MM.1S (cell line): ENCODE data around the gene ITPR1.

Experiments
- DNase-seq: peaks from one replicate; pipeline ENCODE4 v3.0.0-alpha.2; 2015
- H2AFZ ChIP-seq: fragments of 300-600 bp; sonication (generic); 2 replicates; pipeline ENCODE4 v1.6.0; 2016; ENCODE audit warnings: antibody characterized with exemption, low read length
- H3F3A ChIP-seq: fragments of 300-600 bp; sonication (generic); 2 replicates; pipeline ENCODE4 v1.6.1; 2016; ENCODE audit warnings: mild to moderate bottlenecking, antibody characterized with exemption, low read length, moderate library complexity, mixed read lengths; ENCODE audit not compliant: insufficient read depth
- H3K27ac ChIP-seq: fragments of 300-600 bp; sonication (generic); 2 replicates; pipeline ENCODE4 v1.5.1; 2016; ENCODE audit warnings: mild to moderate bottlenecking, low read length
- H3K27me3 ChIP-seq: fragments of 300-600 bp; sonication (generic); replicated peaks from 2 replicates; pipeline ENCODE4 v1.6.0; 2016; ENCODE audit warnings: low read length; ENCODE audit not compliant: insufficient read depth
- H3K36me3 ChIP-seq: fragments of 300-600 bp; sonication (generic); replicated peaks from 2 replicates; pipeline ENCODE4 v1.6.1; 2016; ENCODE audit warnings: mild to moderate bottlenecking, low read length, mixed read lengths; ENCODE audit not compliant: insufficient read depth
- H3K4me1 ChIP-seq: fragments of 300-600 bp; sonication (generic); 2 replicates; pipeline ENCODE4 v1.6.1; 2016; ENCODE audit warnings: low read length, mixed read lengths
- H3K4me2 ChIP-seq: fragments of 300-600 bp; sonication (generic); 2 replicates; pipeline ENCODE4 v1.6.0; 2016; ENCODE audit warnings: low read depth, low read length
- H3K4me3 ChIP-seq: fragments of 300-600 bp; sonication (generic); 2 replicates; pipeline ENCODE4 v1.5.1; 2016; ENCODE audit warnings: low read length, mixed read lengths
- H3K79me2 ChIP-seq: fragments of 300-600 bp; sonication (generic); 2 replicates; pipeline ENCODE4 v1.6.1; 2016; ENCODE audit warnings: mixed run types, low read length, mixed read lengths
- H3K9ac ChIP-seq: fragments of 300-600 bp; sonication (generic); 2 replicates; pipeline ENCODE4 v1.6.1; 2016; ENCODE audit warnings: low read length, mixed read lengths
- H3K9me2 ChIP-seq: fragments of 300-600 bp; sonication (generic); replicated peaks from 2 replicates; pipeline ENCODE4 v1.6.1; 2016; ENCODE audit warnings: mild to moderate bottlenecking, low read length, mixed read lengths; ENCODE audit not compliant: insufficient read depth
- H3K9me3 ChIP-seq: fragments of 300-600 bp; sonication (generic); replicated peaks from 2 replicates; pipeline ENCODE4 v1.6.1; 2016; ENCODE audit warnings: mild to moderate bottlenecking, low read length, mixed read lengths; ENCODE audit not compliant: insufficient read depth
- H4K20me1 ChIP-seq: fragments of 300-600 bp; sonication (generic); 2 replicates; pipeline ENCODE4 v1.6.1; 2016; ENCODE audit warnings: mild to moderate bottlenecking, low read length, moderate library complexity, mixed read lengths; ENCODE audit not compliant: insufficient read depth
- EZH2 ChIP-seq: fragments of 300-600 bp; sonication (generic); optimal IDR thresholded peaks from 2 replicates; pipeline ENCODE3; 2017; ENCODE audit warnings: low read depth, mild to moderate bottlenecking, antibody characterized with exemption, low read length, mixed read lengths
- EZH2phosphoT487 ChIP-seq: fragments of 300-600 bp; sonication (generic); IDR thresholded peaks from 2 replicates; pipeline ENCODE4 v1.6.1; 2018; ENCODE audit warnings: antibody characterized with exemption, low read length
- TF ChIP-seq, protein P1 (sequence below): fragments of 300-600 bp; sonication (generic); IDR thresholded peaks from 2 replicates; pipeline ENCODE4 v1.5.1; 2016; ENCODE audit warnings: antibody characterized with exemption, low read length, mixed read lengths

ITPR1 gene

DNA sequence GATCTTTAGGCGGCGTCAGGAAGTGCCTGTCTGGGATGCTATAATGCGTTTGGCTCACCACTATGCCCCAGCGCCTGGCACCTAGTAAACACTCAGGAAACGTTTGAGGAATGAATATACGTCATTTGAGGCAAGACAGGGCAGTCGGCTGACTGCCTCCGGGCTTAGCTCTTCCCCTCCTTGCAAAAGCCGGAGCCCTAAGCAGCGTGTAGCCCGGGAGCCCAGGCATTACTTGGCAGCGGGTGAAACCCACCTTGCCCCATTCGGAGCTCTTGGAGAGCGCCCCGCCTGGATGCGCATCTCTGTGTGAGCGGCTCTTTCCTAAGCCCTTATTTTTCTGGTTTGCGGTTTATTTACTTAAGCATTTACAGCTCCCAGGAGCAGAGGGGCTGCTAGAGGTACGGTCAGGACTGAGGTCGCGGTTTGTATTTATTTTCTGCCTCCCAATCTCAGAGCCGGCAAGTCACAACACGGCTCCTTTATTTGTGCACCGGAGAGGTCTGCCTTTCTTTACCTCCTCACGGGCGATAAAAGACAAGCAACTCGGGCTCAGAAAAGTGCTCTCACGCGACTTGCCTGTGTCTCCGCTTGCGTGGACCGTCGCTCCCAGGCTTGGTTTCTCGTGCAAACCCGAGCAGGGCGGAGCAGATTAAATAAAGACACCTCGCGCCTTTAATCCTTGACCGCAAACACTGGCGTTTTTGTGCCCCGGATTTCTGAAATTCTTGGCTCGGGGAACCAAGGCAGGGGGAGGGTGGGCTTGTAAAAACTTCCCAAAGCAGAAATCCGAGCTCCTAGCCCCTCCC, 737 bp upstream of the ITPR1 start:
- H3K4me3 ChIP-seq: peak overlapping the region; percentile 77
- no peaks in the 10 kb centered on the region for H3K36me3 ChIP-seq
- no peaks in the 10 kb centered on the region for H3K4me1 ChIP-seq
- H3K9ac ChIP-seq: peak overlapping the region; percentile 55
- peak overlapping the region; percentile 83 for H3K4me2 ChIP-seq
- TF ChIP-seq EZH2 (no peak), EZH2phosphoT487 (no peak)
- TF ChIP-seq, protein P1, sequence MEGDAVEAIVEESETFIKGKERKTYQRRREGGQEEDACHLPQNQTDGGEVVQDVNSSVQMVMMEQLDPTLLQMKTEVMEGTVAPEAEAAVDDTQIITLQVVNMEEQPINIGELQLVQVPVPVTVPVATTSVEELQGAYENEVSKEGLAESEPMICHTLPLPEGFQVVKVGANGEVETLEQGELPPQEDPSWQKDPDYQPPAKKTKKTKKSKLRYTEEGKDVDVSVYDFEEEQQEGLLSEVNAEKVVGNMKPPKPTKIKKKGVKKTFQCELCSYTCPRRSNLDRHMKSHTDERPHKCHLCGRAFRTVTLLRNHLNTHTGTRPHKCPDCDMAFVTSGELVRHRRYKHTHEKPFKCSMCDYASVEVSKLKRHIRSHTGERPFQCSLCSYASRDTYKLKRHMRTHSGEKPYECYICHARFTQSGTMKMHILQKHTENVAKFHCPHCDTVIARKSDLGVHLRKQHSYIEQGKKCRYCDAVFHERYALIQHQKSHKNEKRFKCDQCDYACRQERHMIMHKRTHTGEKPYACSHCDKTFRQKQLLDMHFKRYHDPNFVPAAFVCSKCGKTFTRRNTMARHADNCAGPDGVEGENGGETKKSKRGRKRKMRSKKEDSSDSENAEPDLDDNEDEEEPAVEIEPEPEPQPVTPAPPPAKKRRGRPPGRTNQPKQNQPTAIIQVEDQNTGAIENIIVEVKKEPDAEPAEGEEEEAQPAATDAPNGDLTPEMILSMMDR: no peak
- peaks cover 13% of the 10 kb centered on the region for H3F3A ChIP-seq
- no peak overlapping the region for H3K27ac ChIP-seq
- no peaks in the 10 kb centered on the region for H4K20me1 ChIP-seq
- no peaks in the 10 kb centered on the region for H3K9me2 ChIP-seq
- H2AFZ ChIP-seq: peak overlapping the region; percentile 94
- H3K27me3 ChIP-seq: no peaks in the 10 kb centered on the region
- no peaks in the 10 kb centered on the region for H3K9me3 ChIP-seq
- no peaks in the 10 kb centered on the region for H3K79me2 ChIP-seq
- peak; percentile 50 for DNase-seq

DNA sequence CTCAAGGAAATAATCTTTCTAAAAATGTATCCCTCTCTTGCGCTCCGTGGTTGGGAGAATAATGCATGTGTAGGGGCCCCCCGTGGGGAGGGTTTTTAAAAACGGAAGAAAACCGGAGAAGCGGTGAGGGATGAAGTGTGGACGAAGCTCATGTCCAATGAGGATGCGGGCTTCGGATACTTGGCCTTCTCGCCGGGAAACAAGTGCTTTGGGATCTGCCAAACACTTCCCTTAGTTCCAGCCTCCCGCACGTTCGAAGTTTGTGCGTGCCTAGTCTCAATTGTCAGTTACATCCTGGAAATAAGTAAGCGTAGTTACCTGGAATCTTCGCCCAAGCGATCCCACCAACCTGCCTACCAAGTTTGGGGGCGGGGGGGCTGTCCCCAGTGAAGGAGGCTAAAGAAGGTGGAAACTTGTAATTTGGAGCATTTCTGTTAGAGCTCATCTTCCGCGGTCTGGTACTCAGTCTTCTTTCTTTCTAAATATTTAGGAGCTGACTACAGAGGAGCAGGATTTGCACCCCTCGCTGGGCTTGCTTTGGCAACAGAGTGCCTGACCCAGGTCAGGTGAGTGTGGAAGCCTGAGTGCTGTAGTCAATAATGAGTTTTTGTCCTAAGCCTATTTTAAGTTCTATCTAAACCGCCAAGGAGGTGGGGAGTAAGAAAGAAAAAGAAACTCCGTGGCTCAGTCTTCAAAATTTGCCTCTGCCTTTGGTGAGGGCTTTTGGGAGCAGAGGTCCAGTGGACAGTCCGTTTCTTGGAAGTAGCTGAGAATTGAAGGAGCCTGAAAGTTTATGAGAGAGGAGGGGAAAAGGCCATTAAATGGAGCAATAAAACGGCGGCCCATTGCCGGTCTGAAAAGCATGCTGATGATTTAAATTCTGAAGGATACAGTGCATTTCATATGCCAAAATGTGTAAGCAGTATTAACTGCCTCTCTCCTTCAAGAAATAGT, 1.1 kb downstream of the ITPR1 start:
- H3K36me3 ChIP-seq: no peaks in the 10 kb centered on the region
- H2AFZ ChIP-seq: peak overlapping the region; percentile 84
- H3K4me2 ChIP-seq: peak overlapping the region; percentile 92

DNA sequence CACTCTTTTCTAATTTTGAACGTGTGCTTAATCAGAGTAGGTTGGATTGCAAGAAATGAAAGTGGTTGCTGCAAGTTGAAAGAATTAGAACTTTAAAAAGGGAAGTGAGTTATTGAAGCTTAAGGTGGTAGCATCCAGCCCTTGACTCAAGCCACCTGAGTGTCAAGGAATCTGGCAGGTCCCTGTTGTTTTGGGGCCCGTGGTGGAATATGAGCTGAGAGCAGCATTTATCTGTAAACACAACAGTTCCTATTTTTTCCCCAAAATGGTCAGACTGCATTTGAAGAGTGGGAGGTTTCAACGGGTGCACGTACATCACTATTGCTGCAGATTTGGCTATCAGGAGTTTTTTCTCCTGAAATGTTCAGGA, 1.7 kb downstream of the ITPR1 start:
- Histone ChIP-seq H3K9me3 (no peaks in the 10 kb centered on the region), H3K36me3 (no peaks in the 10 kb centered on the region), H4K20me1 (no peaks in the 10 kb centered on the region), H3K4me2 (peak overlapping the region; percentile 92), H3K79me2 (no peaks in the 10 kb centered on the region), H3K4me3 (peak overlapping the region; percentile 77), H3K27ac (no peak overlapping the region), H3K4me1 (no peaks in the 10 kb centered on the region), H3F3A (peaks cover 13% of the 10 kb centered on the region), H3K9ac (peak overlapping the region; percentile 27; the same call in 1 of the 2 replicates), H3K9me2 (no peaks in the 10 kb centered on the region), H3K27me3 (no peaks in the 10 kb centered on the region), H2AFZ (peak overlapping the region; percentile 84)
- DNase-seq: peak; percentile 27
- TF ChIP-seq, protein P1: no peak
- TF ChIP-seq EZH2: no peak

More for the DNA sequence above, 1.1 kb downstream of the ITPR1 start:
- peak overlapping the region; percentile 27; the same call in 1 of the 2 replicates for H3K9ac ChIP-seq
- H3K27me3 ChIP-seq: no peaks in the 10 kb centered on the region
- no peak for DNase-seq
- no peaks in the 10 kb centered on the region for H4K20me1 ChIP-seq
- peaks cover 13% of the 10 kb centered on the region for H3F3A ChIP-seq
- TF ChIP-seq, protein P1: no peak
- TF ChIP-seq EZH2phosphoT487 (no peak), EZH2 (no peak)
- no peaks in the 10 kb centered on the region for H3K9me2 ChIP-seq
- no peaks in the 10 kb centered on the region for H3K79me2 ChIP-seq
- H3K4me3 ChIP-seq: peak overlapping the region; percentile 77
- no peak overlapping the region for H3K27ac ChIP-seq
- H3K4me1 ChIP-seq: no peaks in the 10 kb centered on the region
- no peaks in the 10 kb centered on the region for H3K9me3 ChIP-seq
